SU-DHL-6 (cell line): ENCODE results near the gene TMED8.

ENCODE experiments used
- EZH2phosphoT487 ChIP-seq: fragments of 200-600 bp; sonication (generic), shearing (Covaris generic); conservative IDR thresholded peaks from 2 replicates; pipeline ENCODE4 v1.6.1; 2018; ENCODE audit warnings: mild to moderate bottlenecking, antibody characterized with exemption, low read length, moderate library complexity, mixed read lengths
- TF ChIP-seq, protein P1 (sequence below): fragments of 200-600 bp; sonication (generic); IDR thresholded peaks from one replicate; pipeline ENCODE4 v1.5.1; 2017; ENCODE audit warnings: antibody characterized with exemption, mild to moderate bottlenecking, low read length, moderate library complexity; ENCODE audit not compliant: insufficient read depth, poor library complexity, severe bottlenecking

DNA sequence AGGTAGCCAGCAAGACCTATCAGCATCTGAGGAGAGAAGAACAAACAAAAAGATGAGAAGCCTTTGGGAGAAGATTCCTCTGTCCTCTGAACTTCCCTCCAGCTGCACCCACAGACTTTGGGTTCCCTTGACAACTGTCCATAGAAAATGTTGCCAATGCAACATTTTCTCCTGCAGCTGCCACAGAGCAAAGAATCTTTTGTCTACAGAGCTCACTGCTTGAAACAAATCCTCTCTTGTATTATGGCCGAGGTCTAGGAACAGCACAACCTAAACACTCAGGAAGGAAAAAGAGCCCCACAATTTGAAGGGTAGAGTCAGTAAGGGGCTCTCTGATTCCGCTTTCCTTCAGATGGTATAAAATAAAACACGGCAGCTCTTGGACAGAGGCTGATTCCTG lies 70.5 kb downstream of the TMED8 start:
- TF ChIP-seq, protein P1, sequence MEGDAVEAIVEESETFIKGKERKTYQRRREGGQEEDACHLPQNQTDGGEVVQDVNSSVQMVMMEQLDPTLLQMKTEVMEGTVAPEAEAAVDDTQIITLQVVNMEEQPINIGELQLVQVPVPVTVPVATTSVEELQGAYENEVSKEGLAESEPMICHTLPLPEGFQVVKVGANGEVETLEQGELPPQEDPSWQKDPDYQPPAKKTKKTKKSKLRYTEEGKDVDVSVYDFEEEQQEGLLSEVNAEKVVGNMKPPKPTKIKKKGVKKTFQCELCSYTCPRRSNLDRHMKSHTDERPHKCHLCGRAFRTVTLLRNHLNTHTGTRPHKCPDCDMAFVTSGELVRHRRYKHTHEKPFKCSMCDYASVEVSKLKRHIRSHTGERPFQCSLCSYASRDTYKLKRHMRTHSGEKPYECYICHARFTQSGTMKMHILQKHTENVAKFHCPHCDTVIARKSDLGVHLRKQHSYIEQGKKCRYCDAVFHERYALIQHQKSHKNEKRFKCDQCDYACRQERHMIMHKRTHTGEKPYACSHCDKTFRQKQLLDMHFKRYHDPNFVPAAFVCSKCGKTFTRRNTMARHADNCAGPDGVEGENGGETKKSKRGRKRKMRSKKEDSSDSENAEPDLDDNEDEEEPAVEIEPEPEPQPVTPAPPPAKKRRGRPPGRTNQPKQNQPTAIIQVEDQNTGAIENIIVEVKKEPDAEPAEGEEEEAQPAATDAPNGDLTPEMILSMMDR: no peak
- no peak for TF ChIP-seq EZH2phosphoT487
